Bronchus fibroblast of lung (primary cell): ENCODE data around the gene NMS. TPM values are rescaled to one million over a fixed set of nuclear protein-coding genes. Genes with fewer than 3 reads are reported as not detected.

Experiments
- total RNA-seq: library from RNA; depleted of rRNA; stranded (reverse); fragments of >200 nt; gene quantifications from 2 replicates; pipeline ENCODE4 v1.2.3, GENCODE V29; 2015

Gene NMS
- total RNA-seq: not detected in 2 replicates

DNA sequence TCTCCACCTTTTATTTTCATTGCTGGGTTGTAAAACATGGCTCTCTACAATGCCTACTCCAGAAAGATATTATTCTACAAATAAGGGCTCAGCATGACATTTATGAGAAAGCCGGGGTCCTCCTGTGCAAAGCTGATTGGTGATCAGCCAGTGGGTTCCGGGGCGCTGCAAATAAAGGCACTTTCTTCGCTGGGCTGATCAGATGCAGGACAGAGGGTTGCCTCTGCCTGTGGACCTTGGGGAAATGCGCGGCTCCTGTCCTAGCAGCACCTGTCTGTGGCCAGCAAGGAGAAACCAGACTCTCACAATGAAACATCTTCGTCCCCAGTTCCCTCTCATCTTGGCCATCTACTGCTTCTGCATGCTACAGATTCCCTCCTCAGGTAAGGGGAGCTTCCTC is at the start of gene NMS:
Gene NMS, plus strand, starts transcription at position 301 of the 400 bp plus-strand sequence. Its CDS starts 7 bp downstream, at position 308.

Other genes with a start within 250 kb of the NMS start
- gene LONRF2, start 148.0 kb upstream of the NMS start, total RNA-seq: under 0.01 TPM in 2 replicates
- gene CHST10, start 52.8 kb upstream of the NMS start, total RNA-seq: 10.7 and 19.3 TPM in 2 replicates
- gene PDCL3, start 92.5 kb downstream of the NMS start, total RNA-seq: 11.6 and 17.7 TPM in 2 replicates